Measurements from ENCODE around the gene ELF4. TPM values are rescaled to one million over a fixed set of nuclear protein-coding genes. Genes with fewer than 3 reads are reported as not detected.

The ELF4 gene
- total RNA-seq, 2 experiments from 2014 or later, result 36.2 to 52.7 TPM

DNA sequence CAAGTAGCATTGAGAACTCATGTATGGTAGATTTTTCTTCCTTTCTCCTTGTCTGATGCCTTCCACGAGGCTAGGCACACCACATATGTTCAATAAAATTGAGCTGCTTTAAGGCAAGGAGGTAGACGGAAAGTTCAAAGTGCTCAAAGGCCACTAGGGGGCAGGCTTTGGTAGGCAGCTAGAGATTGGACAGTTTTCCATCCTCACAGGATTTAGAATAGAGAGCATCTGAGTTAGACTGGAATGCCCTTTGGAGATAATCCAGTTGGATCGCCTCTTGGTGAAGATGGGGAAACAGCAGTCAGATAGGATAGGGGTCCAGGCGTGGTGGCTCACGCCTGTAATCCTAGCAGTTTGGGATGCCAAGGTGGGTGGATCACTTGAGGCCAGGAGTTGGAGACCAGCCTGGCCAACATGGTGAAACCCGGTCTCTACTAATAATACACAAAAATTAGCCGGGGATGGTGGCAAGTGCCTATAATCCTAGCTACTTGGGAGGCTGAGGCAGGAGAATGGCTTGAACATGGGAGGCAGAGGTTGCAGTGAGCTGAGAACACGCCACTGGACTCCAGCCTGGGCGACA is 30.4 kb downstream of the ELF4 start:
- Mint-ChIP-seq H3K27me3 (no peaks in the 10 kb centered on the region), H3K36me3 (peaks cover 28% of the 10 kb centered on the region), H3K27ac (peak overlapping the region; percentile 45), H3K4me1 (peaks cover 50% of the 10 kb centered on the region), H3K9me3 (ENCODE audit: low read depth) (no peaks in the 10 kb centered on the region), H3K4me3 (no peak overlapping the region)
- ATAC-seq (no peak), DNase-seq (peak; percentile 62)
- CTCF ChIA-PET, result interaction anchor here (0.6 to 11.2 kb wide), 28 partner anchors 9 to 471 kb away, joined by 3 to 147 read pairs (median 6); partner anchors contain the start of genes AIFM1, ELF4 and RAB33A

DNA sequence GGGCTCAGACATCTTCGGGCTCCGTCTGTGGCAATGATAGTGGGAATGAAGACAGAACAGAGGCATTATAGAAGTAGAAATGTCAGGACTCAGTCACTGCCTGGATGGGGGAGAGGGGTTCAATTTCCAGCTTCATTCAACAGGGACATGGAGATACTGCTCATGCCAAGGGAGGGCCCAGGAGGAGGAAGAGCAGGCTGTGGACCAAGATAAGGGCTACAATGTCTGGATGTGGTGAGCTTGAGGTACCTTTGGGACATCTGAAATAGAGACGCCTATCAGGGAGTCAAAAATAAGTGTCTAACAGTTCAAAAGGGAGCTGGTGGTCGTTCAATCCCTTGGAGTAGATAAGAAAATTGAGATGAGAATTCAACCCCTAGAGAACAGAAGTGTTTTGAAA is 34.5 kb downstream of the ELF4 start:
- H3K4me3 Mint-ChIP-seq, result no peak overlapping the region
- H3K27ac Mint-ChIP-seq, result peak overlapping the region; percentile 1
- peaks cover 31% of the 10 kb centered on the region for H3K36me3 Mint-ChIP-seq
- peaks cover 15% of the 10 kb centered on the region for H3K4me1 Mint-ChIP-seq
- ATAC-seq (no peak), DNase-seq (no peak)
- H3K9me3 Mint-ChIP-seq (ENCODE audit: low read depth), result no peaks in the 10 kb centered on the region
- no peaks in the 10 kb centered on the region for H3K27me3 Mint-ChIP-seq
- CTCF ChIA-PET, result interaction anchor here (0.6 kb wide), 1 partner anchor 15 kb away, joined by 3 read pairs; no protein-coding TSS in a partner anchor

- Mint-ChIP-seq H3K27ac (no peak overlapping the region), H3K36me3 (peaks cover 27% of the 10 kb centered on the region), H3K9me3 (ENCODE audit: low read depth) (no peaks in the 10 kb centered on the region), H3K27me3 (no peaks in the 10 kb centered on the region), H3K4me3 (no peak overlapping the region), H3K4me1 (no peaks in the 10 kb centered on the region)
- CTCF ChIA-PET, result no interaction called here
- no peak for DNase-seq
- no peak for ATAC-seq
These were observed 38.0 kb downstream of the ELF4 start for GRCh38 chrX:130072345-130072740.

- H3K4me1 Mint-ChIP-seq, result no peaks in the 10 kb centered on the region
- CTCF ChIA-PET, result interaction anchor here (1.0 to 1.6 kb wide), 2 partner anchors 11 to 146 kb away, joined by 3 to 4 read pairs; no protein-coding TSS in a partner anchor
- no peak overlapping the region for H3K4me3 Mint-ChIP-seq
- no peak for DNase-seq
- no peak overlapping the region for H3K27ac Mint-ChIP-seq
- no peaks in the 10 kb centered on the region for H3K27me3 Mint-ChIP-seq
- H3K36me3 Mint-ChIP-seq, result peaks cover 29% of the 10 kb centered on the region
- H3K9me3 Mint-ChIP-seq (ENCODE audit: low read depth), result no peaks in the 10 kb centered on the region
- no peak for ATAC-seq
These were observed 38.5 kb downstream of the ELF4 start for GRCh38 chrX:130071611-130072344.

DNA sequence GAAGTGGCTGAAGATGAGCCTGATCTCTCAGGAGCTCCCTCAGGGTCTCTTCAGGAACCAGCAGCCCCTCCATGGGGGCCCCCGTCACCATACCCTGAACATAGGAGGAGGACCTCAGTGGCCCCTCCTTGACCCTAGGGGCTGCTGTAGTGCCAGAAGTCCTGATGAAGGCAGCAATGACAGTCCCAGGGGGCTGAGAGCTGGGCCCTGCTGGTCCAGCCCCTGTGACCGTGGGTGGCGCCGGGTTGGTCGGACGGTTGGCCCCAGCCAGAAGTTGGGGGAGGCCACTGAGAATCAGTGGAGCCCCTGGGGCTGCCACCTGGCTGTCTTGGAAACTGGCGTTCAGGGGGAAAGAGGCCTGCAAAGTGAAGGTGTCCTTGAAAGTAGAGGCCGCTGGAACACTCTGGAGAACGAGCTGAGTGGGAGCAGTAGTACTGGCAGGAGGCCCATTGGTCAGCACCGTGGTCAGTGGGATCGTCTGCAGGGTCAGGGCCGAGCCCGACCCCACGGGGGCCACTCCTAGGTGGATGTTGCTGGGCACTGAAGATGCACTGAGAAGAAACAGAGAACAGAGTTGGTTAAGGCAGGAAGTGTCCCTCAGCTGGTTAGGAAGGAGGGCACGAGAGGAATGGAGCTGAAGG is 43.2 kb downstream of the ELF4 start:
- DNase-seq (no peak), ATAC-seq (no peak)
- H3K27ac Mint-ChIP-seq, result no peak overlapping the region
- no peaks in the 10 kb centered on the region for H3K9me3 Mint-ChIP-seq (ENCODE audit: low read depth)
- no peaks in the 10 kb centered on the region for H3K27me3 Mint-ChIP-seq
- no peaks in the 10 kb centered on the region for H3K4me1 Mint-ChIP-seq
- H3K36me3 Mint-ChIP-seq, result peaks cover 24% of the 10 kb centered on the region
- no peak overlapping the region for H3K4me3 Mint-ChIP-seq
- CTCF ChIA-PET, result no interaction called here

GRCh38 chrX:130060122-130061069 is 49.9 kb downstream of the ELF4 start:
- Mint-ChIP-seq H3K27ac (peak overlapping the region; percentile 81), H3K9me3 (ENCODE audit: low read depth) (no peaks in the 10 kb centered on the region), H3K4me3 (peak overlapping the region; percentile 73), H3K36me3 (peaks cover 8% of the 10 kb centered on the region), H3K27me3 (no peaks in the 10 kb centered on the region), H3K4me1 (peaks cover 7% of the 10 kb centered on the region)
- CTCF ChIA-PET, result interaction anchor here (0.7 to 5.7 kb wide), 49 partner anchors 10 to 465 kb away, joined by 3 to 50 read pairs (median 4); partner anchors contain the start of genes AIFM1 and UTP14A
- ATAC-seq (peak; percentile 95), DNase-seq (peak; percentile 85)

DNA sequence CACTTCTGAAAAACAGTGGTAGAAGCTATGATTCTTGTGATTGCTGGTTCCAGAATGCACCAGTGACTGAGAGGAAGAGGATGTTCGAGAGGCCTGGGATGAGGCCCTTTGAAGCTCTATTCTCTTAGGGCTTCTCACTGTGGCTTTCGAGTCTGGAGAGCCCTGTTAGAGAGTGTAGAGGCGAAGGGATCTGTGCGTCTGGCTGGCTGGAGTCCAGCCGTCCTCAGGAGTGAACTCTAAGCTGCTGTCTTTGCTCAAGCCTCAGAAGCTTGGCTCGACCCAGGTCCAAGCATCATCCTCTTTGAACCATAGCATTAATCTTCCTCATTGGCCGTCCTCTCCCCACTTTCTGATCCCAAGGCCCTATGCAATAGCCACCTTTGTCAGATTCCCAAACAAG is 51.6 kb downstream of the ELF4 start:
- CTCF ChIA-PET, result interaction anchor here (1.4 to 5.7 kb wide), 2 partner anchors 31 to 133 kb away, joined by 4 to 50 read pairs; no protein-coding TSS in a partner anchor
- H3K36me3 Mint-ChIP-seq, result no peaks in the 10 kb centered on the region
- ATAC-seq, result no peak
- H3K27ac Mint-ChIP-seq, result no peak overlapping the region
- no peak for DNase-seq
- peaks cover 7% of the 10 kb centered on the region for H3K4me1 Mint-ChIP-seq
- H3K9me3 Mint-ChIP-seq (ENCODE audit: low read depth), result no peaks in the 10 kb centered on the region
- H3K4me3 Mint-ChIP-seq, result no peak overlapping the region
- no peaks in the 10 kb centered on the region for H3K27me3 Mint-ChIP-seq

DNA sequence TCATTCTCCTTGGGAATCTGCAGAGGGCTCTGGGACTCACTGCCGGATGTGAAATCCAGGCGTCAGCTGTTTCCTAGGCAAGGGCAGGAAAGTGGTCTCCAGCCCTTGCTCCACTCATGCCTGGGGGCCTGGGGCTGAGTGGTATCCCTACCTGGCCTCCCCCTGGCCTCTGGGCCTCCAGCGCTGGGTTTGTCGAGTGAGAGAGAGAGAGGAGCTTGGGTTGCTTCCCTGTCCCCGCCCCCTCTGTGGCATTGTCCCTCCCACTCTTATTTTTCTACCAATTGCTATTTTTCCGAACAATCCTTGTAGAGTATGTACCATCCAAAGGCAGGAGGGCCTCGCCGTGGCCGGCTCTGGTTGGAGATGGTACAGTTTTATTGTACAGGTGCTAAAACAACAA is 53.1 kb downstream of the ELF4 start:
- no peak overlapping the region for H3K27ac Mint-ChIP-seq
- H3K4me1 Mint-ChIP-seq, result peaks cover 7% of the 10 kb centered on the region
- H3K36me3 Mint-ChIP-seq, result no peaks in the 10 kb centered on the region
- CTCF ChIA-PET, result interaction anchor here (1.6 kb wide), 1 partner anchor 131 kb away, joined by 5 read pairs; no protein-coding TSS in a partner anchor
- no peaks in the 10 kb centered on the region for H3K27me3 Mint-ChIP-seq
- DNase-seq, result no peak
- no peak overlapping the region for H3K4me3 Mint-ChIP-seq
- no peak for ATAC-seq
- no peaks in the 10 kb centered on the region for H3K9me3 Mint-ChIP-seq (ENCODE audit: low read depth)

DNA sequence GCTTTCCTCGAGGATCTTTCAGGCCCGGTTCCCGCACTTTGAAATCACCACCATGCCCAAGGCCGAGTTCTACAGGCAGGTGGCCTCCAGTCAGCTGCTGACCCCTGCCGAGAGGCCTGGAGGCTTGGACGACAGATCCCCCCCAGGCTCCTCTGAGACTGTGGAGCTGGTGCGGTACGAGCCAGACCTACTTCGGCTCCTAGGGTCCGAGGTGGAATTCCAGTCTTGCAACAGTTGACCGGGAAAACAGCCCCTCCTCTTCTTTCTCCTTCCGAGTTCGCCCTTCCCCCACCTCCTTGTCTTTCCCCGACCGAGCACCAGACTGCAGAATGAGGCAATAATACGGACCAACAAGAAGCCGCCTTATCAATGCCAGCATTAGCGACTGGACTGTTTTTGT is 54.4 kb downstream of the ELF4 start:
- Mint-ChIP-seq H3K9me3 (ENCODE audit: low read depth) (no peaks in the 10 kb centered on the region), H3K27me3 (no peaks in the 10 kb centered on the region), H3K27ac (no peak overlapping the region), H3K4me3 (no peak overlapping the region), H3K4me1 (peaks cover 3% of the 10 kb centered on the region), H3K36me3 (no peaks in the 10 kb centered on the region)
- CTCF ChIA-PET, result interaction anchor here (1.6 kb wide), 1 partner anchor 130 kb away, joined by 5 read pairs; no protein-coding TSS in a partner anchor
- ATAC-seq (no peak), DNase-seq (no peak)

DNA sequence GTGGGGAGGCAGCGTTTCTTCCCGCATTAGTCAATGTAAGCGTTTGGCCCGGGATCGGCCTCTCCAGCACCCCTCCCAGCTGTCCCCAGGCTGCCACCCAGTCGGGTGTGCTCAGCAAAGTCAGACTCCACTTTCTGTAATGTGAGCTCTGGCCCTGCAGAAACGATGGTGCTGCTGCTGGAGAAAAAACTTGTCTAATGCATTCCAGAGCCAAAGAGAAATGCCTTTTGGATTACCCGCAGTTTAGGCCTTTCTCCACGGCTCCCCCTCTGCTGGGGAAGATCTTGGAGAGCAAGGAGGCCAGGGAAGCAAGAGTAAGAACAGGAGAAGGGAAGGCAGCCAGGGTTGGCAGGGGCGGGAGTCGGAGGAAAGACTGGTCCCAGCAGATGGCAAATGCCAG is 55.2 kb downstream of the ELF4 start:
- DNase-seq, result no peak
- H3K4me1 Mint-ChIP-seq, result no peaks in the 10 kb centered on the region
- H3K9me3 Mint-ChIP-seq (ENCODE audit: low read depth), result no peaks in the 10 kb centered on the region
- CTCF ChIA-PET, result no interaction called here
- H3K27ac Mint-ChIP-seq, result no peak overlapping the region
- H3K27me3 Mint-ChIP-seq, result no peaks in the 10 kb centered on the region
- no peaks in the 10 kb centered on the region for H3K36me3 Mint-ChIP-seq
- ATAC-seq, result no peak
- H3K4me3 Mint-ChIP-seq, result no peak overlapping the region

DNA sequence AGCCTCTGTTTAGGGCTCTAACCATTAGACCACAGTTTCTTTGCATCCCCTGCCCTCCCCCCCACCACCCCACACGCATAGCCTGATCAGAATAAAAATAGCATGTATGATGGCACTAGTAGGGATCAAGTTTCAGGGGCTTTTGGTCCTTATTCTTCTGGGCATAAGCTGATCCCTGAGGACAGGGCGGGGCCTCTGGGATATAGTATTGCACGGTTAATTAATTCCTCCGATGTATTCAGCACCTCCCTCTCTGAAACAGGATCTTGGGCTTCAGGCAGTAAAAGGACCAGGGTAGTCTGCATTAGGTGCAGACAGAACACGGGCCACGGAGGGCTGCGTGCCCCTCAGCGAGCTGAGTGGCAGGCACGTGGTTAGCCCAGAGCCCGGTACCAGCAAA is 57.1 kb downstream of the ELF4 start:
- H3K4me3 Mint-ChIP-seq, result no peak overlapping the region
- peaks cover 4% of the 10 kb centered on the region for H3K36me3 Mint-ChIP-seq
- no peak overlapping the region for H3K27ac Mint-ChIP-seq
- ATAC-seq (no peak), DNase-seq (no peak)
- CTCF ChIA-PET, result no interaction called here
- no peaks in the 10 kb centered on the region for H3K4me1 Mint-ChIP-seq
- H3K27me3 Mint-ChIP-seq, result no peaks in the 10 kb centered on the region
- H3K9me3 Mint-ChIP-seq (ENCODE audit: low read depth), result no peaks in the 10 kb centered on the region

DNA sequence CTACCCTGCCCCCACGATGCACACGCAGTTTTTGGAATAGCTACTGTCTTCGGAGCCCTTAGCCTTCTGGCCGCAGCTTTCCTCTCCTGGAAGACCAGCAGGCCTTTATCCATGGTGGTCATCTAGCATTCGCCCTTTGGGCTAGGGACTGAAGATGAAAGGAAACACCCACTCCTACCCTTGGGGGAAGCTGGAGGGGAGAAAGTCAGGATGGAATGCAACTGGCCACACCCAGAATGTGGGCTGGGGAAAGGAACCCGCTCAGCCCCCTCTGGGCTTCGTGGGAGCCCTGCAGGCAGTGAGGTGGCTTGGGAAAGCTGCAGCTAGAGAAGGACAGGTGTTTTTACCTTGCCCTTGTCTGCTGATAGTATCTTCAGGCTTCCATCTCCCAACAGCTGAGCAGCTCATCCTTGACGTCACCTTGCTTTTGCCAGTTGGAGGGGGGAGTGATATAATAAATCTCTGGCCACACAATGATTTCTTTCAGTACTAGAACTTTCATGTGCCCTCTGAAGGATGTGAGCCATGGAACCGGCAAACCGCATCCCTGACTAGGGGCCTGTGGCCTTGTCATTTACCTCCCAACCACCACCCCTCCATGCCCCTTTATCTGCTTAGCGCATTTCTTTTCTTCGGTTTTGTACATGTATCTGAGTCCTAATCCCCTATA is 59.0 kb downstream of the ELF4 start:
- Mint-ChIP-seq H3K4me3 (no peak overlapping the region), H3K27me3 (no peaks in the 10 kb centered on the region), H3K4me1 (no peaks in the 10 kb centered on the region), H3K27ac (no peak overlapping the region), H3K9me3 (ENCODE audit: low read depth) (no peaks in the 10 kb centered on the region), H3K36me3 (peaks cover 6% of the 10 kb centered on the region)
- CTCF ChIA-PET, result interaction anchor here (0.7 kb wide), 1 partner anchor 9 kb away, joined by 3 read pairs; no protein-coding TSS in a partner anchor
- DNase-seq (no peak), ATAC-seq (no peak)
